ENCODE results near the gene ERC1.

ERC1 gene

DNA sequence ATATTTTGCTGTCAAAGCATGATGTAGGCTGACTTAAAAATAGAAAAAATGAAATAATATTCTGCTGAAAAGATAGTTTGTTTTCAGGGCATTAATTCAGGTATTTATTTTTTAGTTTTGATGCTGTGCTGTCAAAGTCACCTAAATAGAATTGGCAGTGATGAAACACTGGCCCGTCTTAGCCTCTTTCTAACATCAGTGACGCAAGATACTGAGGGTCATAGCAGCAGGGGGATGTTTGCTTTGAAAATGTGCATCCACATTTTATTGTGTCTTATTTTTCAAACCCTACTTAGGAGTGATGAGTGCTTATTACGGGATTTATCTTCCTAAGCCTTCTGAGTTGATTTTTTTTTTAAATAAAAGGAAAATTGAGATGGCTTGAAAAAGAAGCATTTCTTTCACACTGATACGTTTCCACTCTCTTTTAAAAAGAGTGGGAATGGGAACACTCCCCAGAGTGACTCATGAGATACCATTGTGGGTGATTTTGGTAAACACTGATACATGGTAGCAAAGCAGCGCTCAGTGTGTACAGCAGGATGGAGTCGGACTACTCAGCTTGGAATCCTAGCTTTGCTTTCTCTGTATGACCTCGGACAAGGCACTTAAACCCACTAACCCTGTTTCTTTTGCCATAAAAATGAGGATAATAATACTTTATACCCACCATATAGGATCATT, 290.8 kb downstream of the ERC1 start:
- no peak overlapping the region for H3K4me3 ChIP-seq (replicated peaks in 1 of 2; ENCODE audit: low read depth in 2 of 2, low read length in 2 of 2)
- TF ChIP-seq, protein P1, sequence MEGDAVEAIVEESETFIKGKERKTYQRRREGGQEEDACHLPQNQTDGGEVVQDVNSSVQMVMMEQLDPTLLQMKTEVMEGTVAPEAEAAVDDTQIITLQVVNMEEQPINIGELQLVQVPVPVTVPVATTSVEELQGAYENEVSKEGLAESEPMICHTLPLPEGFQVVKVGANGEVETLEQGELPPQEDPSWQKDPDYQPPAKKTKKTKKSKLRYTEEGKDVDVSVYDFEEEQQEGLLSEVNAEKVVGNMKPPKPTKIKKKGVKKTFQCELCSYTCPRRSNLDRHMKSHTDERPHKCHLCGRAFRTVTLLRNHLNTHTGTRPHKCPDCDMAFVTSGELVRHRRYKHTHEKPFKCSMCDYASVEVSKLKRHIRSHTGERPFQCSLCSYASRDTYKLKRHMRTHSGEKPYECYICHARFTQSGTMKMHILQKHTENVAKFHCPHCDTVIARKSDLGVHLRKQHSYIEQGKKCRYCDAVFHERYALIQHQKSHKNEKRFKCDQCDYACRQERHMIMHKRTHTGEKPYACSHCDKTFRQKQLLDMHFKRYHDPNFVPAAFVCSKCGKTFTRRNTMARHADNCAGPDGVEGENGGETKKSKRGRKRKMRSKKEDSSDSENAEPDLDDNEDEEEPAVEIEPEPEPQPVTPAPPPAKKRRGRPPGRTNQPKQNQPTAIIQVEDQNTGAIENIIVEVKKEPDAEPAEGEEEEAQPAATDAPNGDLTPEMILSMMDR (IDR thresholded peaks at IDR 0.05; ENCODE audit: low read depth, low read length): no peak
- peak; percentile 65 to 68 for DNase-seq (ENCODE audit: low read depth in 2 of 2)

DNA sequence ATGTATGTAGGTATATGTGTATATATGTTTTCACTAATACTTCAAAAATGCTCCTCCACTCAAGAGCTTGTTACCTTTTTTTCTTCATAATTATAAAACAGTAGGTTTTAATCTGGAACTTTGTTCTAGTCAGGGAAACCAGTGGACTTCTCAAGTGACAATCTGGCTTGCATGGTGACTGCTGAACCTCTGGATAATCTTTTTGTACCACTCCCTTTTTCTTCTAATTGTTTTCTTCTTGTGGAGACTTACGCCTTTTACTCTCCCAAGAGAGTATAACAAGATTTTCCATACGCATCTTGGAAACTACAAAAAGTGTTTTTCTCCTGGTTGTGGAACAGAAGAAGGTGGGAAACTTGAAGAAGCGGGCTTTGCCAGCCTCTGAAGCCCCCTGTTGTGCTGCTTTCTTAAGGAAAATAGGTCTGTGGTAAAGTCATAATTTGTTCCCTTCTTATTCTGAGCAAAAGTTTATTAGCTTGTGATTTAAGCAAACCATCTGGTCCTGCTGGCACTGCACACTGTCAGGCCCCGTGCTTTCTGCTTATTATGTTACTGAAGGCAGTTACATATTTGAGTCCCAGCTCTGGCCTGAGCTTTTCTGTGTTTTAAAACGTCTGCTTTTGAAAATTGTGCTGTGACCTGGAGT, 291.8 kb downstream of the ERC1 start:
- TF ChIP-seq, protein P1 (IDR thresholded peaks at IDR 0.05; ENCODE audit: low read depth, low read length): no peak
- peak in 1 of 2 donors; percentile 29 for DNase-seq (ENCODE audit: low read depth in 2 of 2)
- H3K4me3 ChIP-seq (replicated peaks in 1 of 2; ENCODE audit: low read depth in 2 of 2, low read length in 2 of 2): no peak overlapping the region

DNA sequence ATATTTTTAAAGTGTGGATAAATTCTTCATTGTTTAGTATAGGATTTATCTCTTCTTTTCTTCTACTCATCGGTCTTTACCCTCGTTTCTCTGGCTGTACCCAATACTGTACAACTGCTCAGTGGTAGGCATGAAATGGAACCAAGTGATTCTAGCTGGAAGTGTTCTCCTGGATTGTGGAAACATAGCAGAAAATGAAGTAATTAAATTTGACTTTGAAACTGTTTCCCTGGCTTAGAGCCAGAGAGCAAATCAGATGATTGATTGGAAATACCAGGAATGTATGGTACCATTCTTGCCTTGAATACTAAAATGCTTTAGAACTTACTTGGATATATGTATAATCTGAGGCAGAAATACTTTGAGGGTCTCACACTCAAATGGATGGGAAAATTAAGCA, 292.3 kb downstream of the ERC1 start:
- H3K4me3 ChIP-seq (replicated peaks in 1 of 2; ENCODE audit: low read depth in 2 of 2, low read length in 2 of 2): no peak overlapping the region
- no peak for DNase-seq (ENCODE audit: low read depth in 2 of 2)
- TF ChIP-seq, protein P1 (IDR thresholded peaks at IDR 0.05; ENCODE audit: low read depth, low read length): no peak

DNA sequence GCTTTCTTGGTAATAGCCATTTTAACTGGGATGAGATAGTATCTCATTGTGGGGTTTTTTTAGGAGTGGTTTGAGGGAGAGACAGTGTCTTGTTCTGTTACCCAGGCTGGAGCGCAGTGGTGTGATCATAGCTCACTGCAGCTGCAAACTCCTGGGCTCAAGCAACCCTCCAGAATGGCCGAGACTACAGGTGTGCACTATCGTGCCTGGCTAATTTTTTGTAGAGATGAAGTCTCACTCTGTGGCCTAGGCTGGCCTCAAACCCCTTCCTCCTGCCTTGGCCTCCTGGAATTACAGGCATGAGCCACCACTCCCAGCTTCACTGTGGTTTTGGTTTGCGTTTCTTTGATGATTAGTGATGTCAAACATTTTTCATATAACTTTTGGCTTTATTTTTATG, 293.6 kb downstream of the ERC1 start:
- TF ChIP-seq, protein P1 (IDR thresholded peaks at IDR 0.05; ENCODE audit: low read depth, low read length): no peak
- no peak for DNase-seq (ENCODE audit: low read depth in 2 of 2)
- H3K4me3 ChIP-seq (replicated peaks in 1 of 2; ENCODE audit: low read depth in 2 of 2, low read length in 2 of 2): no peak overlapping the region

DNA sequence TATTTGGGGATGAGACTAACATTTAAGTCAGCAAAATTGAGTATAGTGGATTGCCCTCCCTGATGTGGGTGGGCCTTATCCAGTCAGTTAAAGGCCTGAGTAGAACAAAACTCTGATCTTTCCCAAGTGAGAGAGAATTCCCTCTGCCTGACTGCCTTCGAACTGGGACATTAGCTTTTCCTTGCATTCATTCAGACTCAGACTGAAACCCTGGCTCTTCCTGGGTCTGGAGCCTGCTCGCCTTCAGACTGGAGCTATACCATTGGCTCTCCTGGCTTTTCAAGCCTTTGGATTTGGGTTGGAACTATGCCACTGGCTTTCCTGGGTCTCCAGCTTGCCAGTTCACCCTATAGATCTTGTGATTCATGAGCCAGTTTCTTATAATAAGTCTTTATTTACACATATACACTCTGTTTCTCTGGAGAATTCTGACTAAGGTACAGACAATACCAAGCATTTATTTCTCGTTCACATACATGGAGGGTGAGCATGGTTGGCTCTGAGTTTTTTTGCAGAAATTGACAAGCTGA, 296.5 kb downstream of the ERC1 start:
- no peak overlapping the region for H3K4me3 ChIP-seq (replicated peaks in 1 of 2; ENCODE audit: low read depth in 2 of 2, low read length in 2 of 2)
- DNase-seq (ENCODE audit: low read depth in 2 of 2): no peak
- TF ChIP-seq, protein P1 (IDR thresholded peaks at IDR 0.05; ENCODE audit: low read depth, low read length): no peak

DNA sequence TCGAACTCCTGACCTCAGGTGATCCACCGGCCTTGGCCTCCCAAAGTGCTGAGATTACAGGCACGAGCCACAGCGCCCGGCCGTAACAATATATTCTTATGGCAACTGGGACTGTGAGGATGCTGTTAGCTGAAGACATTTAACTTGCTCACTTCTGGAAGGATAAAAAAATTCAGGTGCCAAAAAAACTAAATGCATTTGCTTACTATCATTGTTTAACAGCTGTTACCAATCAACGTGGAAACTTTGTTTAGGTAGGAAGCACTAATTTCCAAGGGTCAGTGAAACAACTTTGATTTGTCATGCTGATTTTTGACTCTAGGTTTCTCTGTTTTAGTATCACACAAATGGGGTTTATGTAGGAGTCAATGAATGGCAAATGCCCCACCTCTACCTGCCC, 297.3 kb downstream of the ERC1 start:
- TF ChIP-seq, protein P1 (IDR thresholded peaks at IDR 0.05; ENCODE audit: low read depth, low read length): no peak
- no peak for DNase-seq (ENCODE audit: low read depth in 2 of 2)
- H3K4me3 ChIP-seq (replicated peaks in 1 of 2; ENCODE audit: low read depth in 2 of 2, low read length in 2 of 2): no peak overlapping the region

Data from cardiac fibroblast (primary cell).